CD4-positive, alpha-beta T cell (primary cell): Measurements from ENCODE around the gene ARSJ. TPM values are rescaled to one million over a fixed set of nuclear protein-coding genes. Genes with fewer than 3 reads are reported as not detected.

Source experiments
- ATAC-seq: fragments of 200-7000 bp; cut with Tn5 transposase; one replicate; pipeline ENCODE4 v1.10.0; 2022; ENCODE audit warnings: mild to moderate bottlenecking; ENCODE audit not compliant: poor library complexity
- CTCF ChIA-PET: fragments of 350-600 bp; sonication (Branson Sonifier 250); formaldehyde crosslinking; loops from one replicate; lab custom pipeline; 2021; ENCODE audit warnings: antibody characterized with exemption, inconsistent platforms; lab: Charles Lee
- POLR2A ChIA-PET: fragments of 350-600 bp; sonication (Branson Sonifier 250); formaldehyde crosslinking; loops from one replicate; lab custom pipeline; 2021; ENCODE audit warnings: antibody characterized with exemption, inconsistent platforms; lab: Charles Lee
- DNase-seq, 14 experiments: peaks; one replicate each; pipeline ENCODE4 v3.0.0-alpha.2; 2013 to 2020; ENCODE audit warnings: mixed read lengths in 2 of 14
- H3K27ac ChIP-seq, 2 donors: one replicate each; pipeline versions ENCODE4 v1.5.1 to v1.7.0; 2013; ENCODE audit warnings: low read length in 2 of 2, low read depth in 1 of 2, mild to moderate bottlenecking in 1 of 2
- H3K27me3 ChIP-seq, 2 experiments: 1 replicate in 1 of 2; 2 replicates in 1 of 2; pipeline versions ENCODE4 v1.6.1 to v1.7.0; 2013; ENCODE audit warnings: low read length in 2 of 2, control low read depth in 1 of 2, mild to moderate bottlenecking in 1 of 2, moderate library complexity in 1 of 2; ENCODE audit not compliant: insufficient read depth in 2 of 2, control insufficient read depth in 1 of 2
- H3K36me3 ChIP-seq: one replicate; pipeline ENCODE4 v1.6.1; 2013; ENCODE audit warnings: low read length, control low read depth; ENCODE audit not compliant: insufficient read depth
- H3K4me1 ChIP-seq: one replicate; pipeline ENCODE4 v1.6.1; 2013; ENCODE audit warnings: low read length, control low read depth; ENCODE audit not compliant: insufficient read depth
- H3K4me3 ChIP-seq: one replicate; pipeline ENCODE4 v1.5.1; 2013; ENCODE audit warnings: mild to moderate bottlenecking, low read length, moderate library complexity
- H3K9me3 ChIP-seq, 2 experiments: 1 replicate in 1 of 2; 2 replicates in 1 of 2; pipeline versions ENCODE4 v1.6.1 to v1.7.0; 2013; ENCODE audit warnings: low read length in 2 of 2, mild to moderate bottlenecking in 2 of 2, control low read depth in 1 of 2, moderate library complexity in 1 of 2; ENCODE audit not compliant: control insufficient read depth in 1 of 2, insufficient read depth in 1 of 2
- H3K27ac Mint-ChIP-seq: one replicate; pipeline ENCODE4 v1.8.0; 2020; ENCODE audit warnings: mixed read lengths
- H3K27me3 Mint-ChIP-seq: one replicate; pipeline ENCODE4 v1.8.0; 2021; ENCODE audit warnings: mixed read lengths
- H3K36me3 Mint-ChIP-seq: one replicate; pipeline ENCODE4 v1.8.0; 2021; ENCODE audit warnings: low read depth, mixed read lengths
- H3K4me1 Mint-ChIP-seq: one replicate; pipeline ENCODE4 v1.8.0; 2021; ENCODE audit warnings: low read depth, mixed read lengths
- H3K4me3 Mint-ChIP-seq: one replicate; pipeline ENCODE4 v1.8.0; 2020; ENCODE audit warnings: mild to moderate bottlenecking, mixed read lengths
- H3K9me3 Mint-ChIP-seq: one replicate; pipeline ENCODE4 v1.8.0; 2020; ENCODE audit warnings: mixed read lengths
- CTCF ChIP-seq: fragments of 200-600 bp; IDR thresholded peaks from one replicate; pipeline ENCODE4 v1.8.0; 2022; ENCODE audit warnings: antibody characterized with exemption, mild to moderate bottlenecking
- intact Hi-C, 2 experiments: fragments of 100-400 bp; cut with DNase I in 1 of 2; cut with micrococcal nuclease in 1 of 2; formaldehyde crosslinking; loops; one replicate each; pipeline versions ENCODE4 v1.15.1 to v1.9.0; 2023 to 2025; cut with DNase I, micrococcal nuclease
- total RNA-seq, 174 experiments: library from RNA in 2 of 174; stranded (reverse) in 2 of 174; gene quantifications; one replicate each; pipeline ENCODE4 v1.2.3 and lab custom pipeline; 2021 to 2026

ARSJ gene
- total RNA-seq, 2 experiments from 2014 or later: not detected

GRCh38 chr4:113993887-113994286, 14.4 kb upstream of the ARSJ start:
- H3K4me3 Mint-ChIP-seq: no peak overlapping the region
- no peaks in the 10 kb centered on the region for H3K9me3 Mint-ChIP-seq
- ChIA-PET CTCF (no interaction called here), POLR2A (no interaction called here)
- H3K36me3 ChIP-seq: no peaks in the 10 kb centered on the region
- ATAC-seq: no peak
- no peaks in the 10 kb centered on the region for H3K36me3 Mint-ChIP-seq
- H3K27me3 Mint-ChIP-seq: no peaks in the 10 kb centered on the region
- no peaks in the 10 kb centered on the region for H3K27me3 ChIP-seq
- intact Hi-C loops: no loop called here
- no peak for TF ChIP-seq CTCF
- H3K4me3 ChIP-seq: no peak overlapping the region
- H3K4me1 ChIP-seq: no peaks in the 10 kb centered on the region
- no peak for DNase-seq
- no peak overlapping the region for H3K27ac Mint-ChIP-seq
- no peaks in the 10 kb centered on the region for H3K9me3 ChIP-seq
- H3K4me1 Mint-ChIP-seq: no peaks in the 10 kb centered on the region
- no peak overlapping the region for H3K27ac ChIP-seq

GRCh38 chr4:113990886-113991285, 11.4 kb upstream of the ARSJ start:
- POLR2A ChIA-PET: no interaction called here
- intact Hi-C loops: no loop called here
- H3K4me3 Mint-ChIP-seq: no peak overlapping the region
- H3K27ac ChIP-seq: no peak overlapping the region
- H3K4me3 ChIP-seq: no peak overlapping the region
- no peaks in the 10 kb centered on the region for H3K36me3 Mint-ChIP-seq
- no peak overlapping the region for H3K27ac Mint-ChIP-seq
- H3K4me1 Mint-ChIP-seq: no peaks in the 10 kb centered on the region
- peaks cover 2% of the 10 kb centered on the region for H3K9me3 Mint-ChIP-seq
- no peaks in the 10 kb centered on the region for H3K27me3 Mint-ChIP-seq
- DNase-seq: no peak
- CTCF ChIA-PET: no interaction called here
- H3K4me1 ChIP-seq: no peaks in the 10 kb centered on the region
- no peak for TF ChIP-seq CTCF
- ATAC-seq: no peak
- no peaks in the 10 kb centered on the region for H3K27me3 ChIP-seq
- no peaks in the 10 kb centered on the region for H3K9me3 ChIP-seq
- H3K36me3 ChIP-seq: no peaks in the 10 kb centered on the region

GRCh38 chr4:113987382-113987941, 8.0 kb upstream of the ARSJ start:
- DNase-seq (no peak), ATAC-seq (no peak)
- intact Hi-C loops: no loop called here
- ChIA-PET POLR2A (no interaction called here), CTCF (no interaction called here)
- H3K4me3 ChIP-seq: no peak overlapping the region
- no peak overlapping the region for H3K27ac Mint-ChIP-seq
- H3K27me3 Mint-ChIP-seq: peaks cover 21% of the 10 kb centered on the region
- no peaks in the 10 kb centered on the region for H3K4me1 Mint-ChIP-seq
- H3K9me3 ChIP-seq: peaks cover 0 to 5% of the 10 kb centered on the region in 2 experiments
- no peaks in the 10 kb centered on the region for H3K36me3 ChIP-seq
- H3K27me3 ChIP-seq: no peaks in the 10 kb centered on the region
- TF ChIP-seq CTCF: no peak
- H3K9me3 Mint-ChIP-seq: peaks cover 5% of the 10 kb centered on the region
- no peaks in the 10 kb centered on the region for H3K36me3 Mint-ChIP-seq
- no peak overlapping the region for H3K4me3 Mint-ChIP-seq
- H3K27ac ChIP-seq: no peak overlapping the region
- no peaks in the 10 kb centered on the region for H3K4me1 ChIP-seq
